SU-DHL-6 (cell line): ENCODE data around the gene ADGRG2.

Experiments
- CTCF ChIP-seq: fragments of 200-600 bp; sonication (generic); IDR thresholded peaks from one replicate; pipeline ENCODE4 v1.5.1; 2017; ENCODE audit warnings: antibody characterized with exemption, mild to moderate bottlenecking, low read length, moderate library complexity; ENCODE audit not compliant: insufficient read depth, poor library complexity, severe bottlenecking
- EZH2phosphoT487 ChIP-seq: fragments of 200-600 bp; sonication (generic), shearing (Covaris generic); conservative IDR thresholded peaks from 2 replicates; pipeline ENCODE4 v1.6.1; 2018; ENCODE audit warnings: mild to moderate bottlenecking, antibody characterized with exemption, low read length, moderate library complexity, mixed read lengths

- TF ChIP-seq CTCF (no peak), EZH2phosphoT487 (no peak)
Observed at GRCh38 chrX:19049110-19049509, 73.2 kb downstream of the ADGRG2 start.
